HG02981 (cell line): ENCODE results near the gene IGFL1.
"Not testable (repeated sequence)": the region's sequence is repeated elsewhere in the genome, so short reads cannot be mapped to it uniquely, and the experiment has no call there.

Experiments used
- ATAC-seq: cut with Tn5 transposase; IDR thresholded peaks from one replicate; pipeline ENCODE4 v1.9.1; 2021; ENCODE audit warnings: mild to moderate bottlenecking, moderate library complexity; ENCODE audit not compliant: unreplicated experiment

The IGFL1 gene

GRCh38 chr19:46221981-46222610 is 7.4 kb upstream of the IGFL1 start:
- no peak for ATAC-seq

- ATAC-seq = not testable (repeated sequence)
Observed at GRCh38 chr19:46223787-46224186, 5.8 kb upstream of the IGFL1 start.

GRCh38 chr19:46224773-46225172 is 4.8 kb upstream of the IGFL1 start:
- no peak for ATAC-seq

DNA sequence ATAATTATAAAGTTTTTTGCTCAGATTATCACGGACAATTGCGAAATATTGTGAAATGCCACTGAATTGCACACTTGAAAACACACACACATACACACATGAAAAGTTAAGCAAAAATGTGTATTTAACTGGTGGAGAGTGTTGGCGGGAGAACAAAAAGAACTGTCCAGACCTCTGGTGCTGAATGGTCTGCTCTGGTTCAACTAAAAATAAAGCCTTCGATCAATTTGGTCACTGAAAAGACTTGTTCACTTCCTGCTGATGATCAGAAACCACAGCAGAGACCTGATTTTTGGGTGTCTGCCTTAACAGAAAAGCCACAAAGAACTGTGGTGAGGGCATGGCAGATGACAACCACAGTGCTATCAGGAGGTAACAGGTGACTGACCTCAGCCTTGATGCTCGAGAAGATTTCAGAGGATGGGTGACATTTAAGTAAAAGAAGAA is 4.0 kb upstream of the IGFL1 start:
- no peak for ATAC-seq

DNA sequence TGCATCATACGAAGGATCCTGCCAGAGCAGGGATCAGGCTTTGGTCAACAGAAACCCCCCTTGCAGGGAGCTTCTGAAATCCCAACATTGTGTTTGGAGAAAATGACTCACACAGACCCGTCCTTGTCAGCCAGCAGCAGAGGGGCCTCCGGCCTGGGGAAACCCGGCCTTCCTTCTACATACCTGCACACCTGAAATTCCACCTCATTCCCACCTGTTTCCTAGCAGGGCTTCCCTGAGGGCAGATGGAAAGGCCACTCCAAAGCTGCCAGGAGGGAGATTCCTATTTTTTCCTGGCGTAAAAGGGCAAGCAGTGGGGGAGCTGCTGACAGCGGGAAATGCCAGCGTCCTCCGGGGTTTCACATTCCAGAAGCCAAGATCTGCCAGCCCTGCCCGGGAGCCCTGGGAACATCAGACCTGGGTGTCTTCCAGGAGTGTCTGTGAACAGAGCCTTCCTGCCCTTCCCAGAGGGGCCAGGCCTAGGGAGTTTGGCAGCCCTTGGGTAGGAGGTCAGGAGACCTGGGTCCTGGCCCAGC is 3.0 kb upstream of the IGFL1 start:
- no peak for ATAC-seq

- no peak for ATAC-seq
Observed at GRCh38 chr19:46232029-46232428, 2.5 kb downstream of the IGFL1 start.

DNA sequence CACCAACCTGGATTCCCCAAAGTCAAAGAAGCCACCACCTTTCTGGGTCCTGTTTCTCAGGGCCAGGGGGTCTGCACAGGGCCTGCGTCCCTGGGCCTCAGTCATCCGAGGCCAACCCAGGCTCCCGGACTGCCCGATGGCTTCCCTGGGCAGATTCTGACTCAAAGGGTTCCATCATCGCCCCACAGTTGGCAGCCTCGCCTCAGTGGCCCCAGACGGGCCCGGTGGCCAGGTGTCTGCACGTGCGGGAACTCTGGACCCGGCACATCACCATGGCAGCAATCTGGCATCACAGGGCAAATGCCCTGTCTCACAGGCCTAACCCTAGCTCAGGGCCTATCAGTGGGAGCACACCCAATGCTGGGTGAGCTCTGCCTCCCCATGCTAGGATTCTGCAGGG is 2.9 kb downstream of the IGFL1 start:
- ATAC-seq = no peak

DNA sequence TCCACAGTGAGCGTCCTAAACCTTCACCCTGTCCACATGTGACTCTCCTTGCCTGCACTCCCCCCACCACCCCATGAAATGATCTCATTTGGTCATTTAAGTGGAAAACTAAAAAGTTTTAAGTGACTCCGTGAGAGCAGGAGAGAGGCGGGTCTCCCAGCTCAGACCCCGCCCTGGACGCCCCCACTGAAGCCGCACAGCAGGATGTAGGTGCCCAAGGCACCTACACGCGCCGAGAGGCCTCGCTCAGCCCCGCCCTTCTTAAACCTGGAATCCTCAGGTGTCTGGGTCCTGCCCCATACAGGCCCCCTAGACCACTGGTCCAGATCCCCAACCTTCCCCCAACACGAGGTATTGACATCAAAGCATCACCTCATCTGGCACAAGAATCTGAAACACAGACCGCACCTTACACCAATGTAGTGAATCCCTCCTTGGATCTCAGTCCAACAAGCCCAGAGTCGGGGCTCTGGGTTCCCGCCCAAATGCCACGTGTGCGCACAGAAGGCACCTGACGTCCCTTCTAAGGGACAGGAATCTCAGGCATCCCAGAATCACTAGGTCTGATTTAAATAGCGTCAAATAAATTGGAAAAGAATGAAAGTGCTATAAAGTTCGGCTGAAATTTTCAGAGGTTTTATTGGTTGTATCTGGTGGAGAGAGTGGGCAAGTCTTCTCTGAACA is 3.5 kb downstream of the IGFL1 start:
- no peak for ATAC-seq

DNA sequence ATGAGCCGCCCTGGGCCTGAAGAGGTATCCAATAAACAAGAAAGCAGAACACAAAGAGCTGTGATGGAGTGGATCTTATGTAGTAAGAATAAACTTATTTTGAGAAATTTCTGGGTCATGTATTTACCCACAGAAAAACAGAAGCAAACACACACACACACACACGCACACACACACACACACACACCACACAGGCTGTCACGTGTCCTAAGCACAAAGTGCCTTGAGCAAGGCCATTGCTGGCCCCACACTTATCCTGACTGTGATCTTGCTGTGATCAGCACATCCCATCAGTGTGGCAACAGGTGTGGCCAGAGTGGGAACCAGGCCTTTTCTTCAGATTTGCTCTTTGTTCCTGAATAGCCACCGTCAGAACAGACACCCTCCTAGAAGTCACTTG is 4.3 kb downstream of the IGFL1 start:
- ATAC-seq = not testable (repeated sequence)

GRCh38 chr19:46238141-46238540 is 8.6 kb downstream of the IGFL1 start:
- not testable (repeated sequence) for ATAC-seq

- ATAC-seq = no peak
Observed at GRCh38 chr19:46239193-46240024, 9.9 kb downstream of the IGFL1 start.

- ATAC-seq = no peak
Observed at GRCh38 chr19:46240693-46241092, 11.2 kb downstream of the IGFL1 start.

GRCh38 chr19:46241626-46242025 is 12.1 kb downstream of the IGFL1 start:
- ATAC-seq = no peak

DNA sequence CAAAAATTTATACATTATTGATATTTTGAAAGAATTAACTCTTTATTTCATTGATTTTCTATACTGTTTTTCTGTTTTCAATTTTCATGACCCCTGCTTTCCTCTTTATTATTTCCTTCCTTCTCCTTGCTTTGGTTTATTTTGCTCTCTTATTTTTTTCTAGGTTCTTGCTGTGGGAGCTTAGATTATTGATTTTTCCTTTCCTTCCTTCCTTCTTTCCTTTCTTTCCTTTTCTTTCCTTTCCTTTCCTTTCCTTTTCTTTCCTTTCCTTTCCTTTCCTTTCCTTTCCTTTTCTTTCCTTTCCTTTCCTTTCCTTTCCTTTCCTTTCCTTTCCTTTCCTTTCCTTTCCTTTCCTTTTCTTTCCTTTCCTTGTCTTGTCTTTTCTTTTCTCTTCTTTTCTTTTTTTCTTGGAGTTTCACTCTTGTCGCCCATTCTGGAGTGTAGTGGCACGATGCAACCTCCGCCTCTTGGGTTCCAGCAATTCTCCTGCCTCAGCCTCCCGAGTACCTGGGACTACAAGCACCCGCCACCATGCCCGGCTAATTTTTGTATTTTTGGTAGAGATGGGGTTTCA is 13.6 kb downstream of the IGFL1 start:
- not testable (repeated sequence) for ATAC-seq

GRCh38 chr19:46250076-46250735 is 20.7 kb downstream of the IGFL1 start:
- no peak for ATAC-seq

GRCh38 chr19:46251416-46251815 is 21.9 kb downstream of the IGFL1 start:
- ATAC-seq = no peak

GRCh38 chr19:46254776-46255175 is 25.2 kb downstream of the IGFL1 start:
- ATAC-seq = no peak

DNA sequence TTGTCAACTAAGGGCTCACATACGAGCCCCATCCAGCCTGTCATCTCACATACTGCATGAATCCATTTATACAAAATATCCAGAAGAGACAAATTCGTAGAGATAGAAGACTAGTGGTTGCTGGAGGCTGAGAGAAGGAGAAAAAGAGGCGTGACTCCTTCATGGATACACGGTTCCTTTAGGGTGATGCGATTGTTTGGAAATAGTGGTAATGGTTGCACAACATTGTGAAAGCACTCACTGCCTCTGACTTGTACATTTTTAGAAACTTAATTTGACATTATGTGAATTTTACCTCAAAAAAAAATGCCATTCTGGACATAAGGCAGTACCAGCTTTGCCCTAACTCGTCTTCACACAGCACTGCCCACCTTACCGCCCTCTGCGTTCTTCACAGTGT is 27.3 kb downstream of the IGFL1 start:
- ATAC-seq = no peak

DNA sequence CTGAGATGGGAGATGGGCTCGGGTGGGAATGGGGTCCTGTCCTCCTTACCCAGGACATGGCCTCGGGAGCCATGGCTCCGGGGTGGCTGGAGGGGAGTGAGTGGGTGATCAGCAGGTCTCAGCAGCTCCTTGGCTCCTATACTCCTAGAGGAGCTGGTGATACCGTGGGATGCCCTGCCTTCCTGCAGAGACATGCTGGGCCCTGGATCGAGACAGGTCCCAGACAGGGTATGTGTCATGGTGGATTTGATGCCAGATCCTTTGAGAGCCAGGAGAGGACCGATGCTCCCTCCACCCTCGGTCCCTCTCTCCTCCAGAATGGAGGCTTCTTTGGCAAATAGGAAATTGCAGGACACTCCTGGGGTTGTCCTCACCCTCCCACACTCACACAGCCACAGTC is 32.0 kb downstream of the IGFL1 start:
- not testable (repeated sequence) for ATAC-seq

GRCh38 chr19:46262684-46263296 is 33.2 kb downstream of the IGFL1 start:
- peak; percentile 63 for ATAC-seq
